Liver (tissue), 9 donors: ENCODE data around the gene SLC35D3. TPM values are rescaled to one million over a fixed set of nuclear protein-coding genes. Genes with fewer than 3 reads are reported as not detected.

Source experiments
- DNase-seq: peaks from one replicate; pipeline ENCODE4 v3.0.0-alpha.2; 2017; ENCODE audit warnings: low spot score
- H3K27ac ChIP-seq, 2 donors: one replicate each; pipeline ENCODE4 v1.7.0; 2013; ENCODE audit warnings: inconsistent platforms in 2 of 2, low read length in 2 of 2, control low read depth in 1 of 2, low read depth in 1 of 2, mild to moderate bottlenecking in 1 of 2
- H3K27me3 ChIP-seq, 4 donors: one replicate each; pipeline versions ENCODE4 v1.6.1 to v1.7.0; 2013; ENCODE audit warnings: low read length in 3 of 4, inconsistent platforms in 1 of 4, mild to moderate bottlenecking in 1 of 4, moderate library complexity in 1 of 4; ENCODE audit not compliant: control insufficient read depth in 4 of 4, insufficient read depth in 4 of 4
- H3K36me3 ChIP-seq, 4 donors: one replicate each; pipeline versions ENCODE4 v1.6.1 to v1.7.0; 2013; ENCODE audit warnings: low read length in 3 of 4, mild to moderate bottlenecking in 3 of 4, low read depth in 1 of 4, moderate library complexity in 1 of 4; ENCODE audit not compliant: control insufficient read depth in 4 of 4, insufficient read depth in 3 of 4
- H3K4me1 ChIP-seq, 4 donors: one replicate each; pipeline versions ENCODE4 v1.6.1 to v1.7.0; 2013; ENCODE audit warnings: low read length in 3 of 4, mild to moderate bottlenecking in 3 of 4, moderate library complexity in 1 of 4; ENCODE audit not compliant: control insufficient read depth in 4 of 4, insufficient read depth in 4 of 4
- H3K4me3 ChIP-seq, 3 donors: one replicate each; pipeline versions ENCODE4 v1.6.1 to v1.7.0; 2013; ENCODE audit warnings: low read length in 3 of 3, control low read depth in 1 of 3, low read depth in 1 of 3, mild to moderate bottlenecking in 1 of 3
- H3K9ac ChIP-seq, 2 donors: one replicate each; pipeline ENCODE4 v1.7.0; 2013; ENCODE audit warnings: low read length in 2 of 2, mild to moderate bottlenecking in 2 of 2, moderate library complexity in 2 of 2, control low read depth in 1 of 2, low read depth in 1 of 2
- H3K9me3 ChIP-seq, 4 donors: one replicate each; pipeline versions ENCODE4 v1.6.1 to v1.7.0; 2013; ENCODE audit warnings: low read length in 3 of 4; ENCODE audit not compliant: control insufficient read depth in 4 of 4
- ATF3 ChIP-seq: IDR thresholded peaks from 2 replicates; pipeline ENCODE4 v1.6.1; 2016; ENCODE audit warnings: antibody characterized with exemption
- CTCF ChIP-seq: fragments of 150-350 bp; IDR thresholded peaks from 2 replicates; pipeline ENCODE4 v1.5.1; 2017; ENCODE audit warnings: improper control_type of control experiment, low read depth, low read length; ENCODE audit not compliant: missing input control
- EGR1 ChIP-seq, 2 donors: IDR thresholded peaks; 2 replicates each; pipeline ENCODE4 v1.6.1; 2016 to 2018; ENCODE audit warnings: antibody characterized with exemption in 2 of 2, low read depth in 2 of 2
- FOXA1 ChIP-seq: IDR thresholded peaks from 2 replicates; pipeline ENCODE4 v1.6.1; 2016; ENCODE audit warnings: antibody characterized with exemption
- FOXA2 ChIP-seq: IDR thresholded peaks from 2 replicates; pipeline ENCODE4 v1.6.1; 2016; ENCODE audit warnings: antibody characterized with exemption
- GABPA ChIP-seq, 2 donors: IDR thresholded peaks in 1 of 2; conservative IDR thresholded peaks in 1 of 2; 2 replicates each; pipeline ENCODE4 v1.6.1; 2016; ENCODE audit warnings: antibody characterized with exemption in 2 of 2, mild to moderate bottlenecking in 1 of 2, moderate library complexity in 1 of 2
- HNF4A ChIP-seq, 2 donors: conservative IDR thresholded peaks; 2 replicates each; pipeline ENCODE4 v1.6.1; 2016; ENCODE audit warnings: antibody characterized with exemption in 2 of 2, mild to moderate bottlenecking in 2 of 2
- HNF4G ChIP-seq: IDR thresholded peaks from 2 replicates; pipeline ENCODE4 v1.6.1; 2016; ENCODE audit warnings: antibody characterized with exemption
- JUND ChIP-seq, 2 donors: IDR thresholded peaks; 2 replicates each; pipeline ENCODE4 v1.6.1; 2016; ENCODE audit warnings: antibody characterized with exemption in 2 of 2
- MAX ChIP-seq: IDR thresholded peaks from 2 replicates; pipeline ENCODE4 v1.6.1; 2016; ENCODE audit warnings: antibody characterized with exemption
- NR2F2 ChIP-seq: IDR thresholded peaks from 2 replicates; pipeline ENCODE4 v1.6.1; 2016; ENCODE audit warnings: antibody characterized with exemption
- RAD21 ChIP-seq, 2 donors: IDR thresholded peaks; 2 replicates each; pipeline ENCODE4 v1.6.1; 2016; ENCODE audit warnings: antibody characterized with exemption in 2 of 2, mild to moderate bottlenecking in 2 of 2
- REST ChIP-seq: IDR thresholded peaks from 2 replicates; pipeline ENCODE4 v1.6.1; 2016; ENCODE audit warnings: antibody characterized with exemption, mild to moderate bottlenecking
- RXRA ChIP-seq, 2 donors: IDR thresholded peaks; 2 replicates each; pipeline ENCODE4 v1.6.1; 2017 to 2018; ENCODE audit warnings: antibody characterized with exemption in 2 of 2, mild to moderate bottlenecking in 1 of 2
- SP1 ChIP-seq: IDR thresholded peaks from 2 replicates; pipeline ENCODE4 v1.6.1; 2018; ENCODE audit warnings: antibody characterized with exemption, mild to moderate bottlenecking
- TAF1 ChIP-seq: conservative IDR thresholded peaks from 2 replicates; pipeline ENCODE4 v1.6.1; 2016; ENCODE audit warnings: antibody characterized with exemption, mild to moderate bottlenecking
- YY1 ChIP-seq: IDR thresholded peaks from 2 replicates; pipeline ENCODE4 v1.6.1; 2016; ENCODE audit warnings: antibody characterized with exemption, mild to moderate bottlenecking
- ZBTB33 ChIP-seq: IDR thresholded peaks from 2 replicates; pipeline ENCODE4 v1.6.1; 2016; ENCODE audit warnings: antibody characterized with exemption
- WGBS: extraction: QIAGEN DNeasy Blood & Tissue Kit; methylation state at CpG from one replicate; pipeline ENCODE4 v1.1.7; 2013; 5-methylcytosine and 5-hydroxymethylcytosine counted together
- polyA plus RNA-seq, 2 donors: library from polyadenylated mRNA; stranded (reverse) in 1 of 2; unstranded in 1 of 2; fragments of 200-250 nt in 1 of 2; fragments of >200 nt in 1 of 2; fragmentation: Nextera tagmentation in 1 of 2; extraction: Ambion mirVana in 1 of 2; gene quantifications; one replicate each; pipeline versions ENCODE4 v1.2.1 to v1.2.3, GENCODE V29; 2013 to 2015
- total RNA-seq, 2 donors: library from RNA; depleted of rRNA; stranded (reverse); fragments of >200 nt; gene quantifications; one replicate each; pipeline ENCODE4 v1.2.3, GENCODE V29; 2014
- donor health status: healthy.
- donor health status: healthy.
- donor health status: healthy.
- donor health status: healthy.
- donor health status: healthy.

SLC35D3 gene
- total and polyA plus RNA-seq, 4 donors: 0.56 TPM; not detected in 3

GRCh38 chr6:136950436-136951126, 28.5 kb downstream of the SLC35D3 start (continued):
- TF ChIP-seq TAF1: no peak
- TF ChIP-seq NR2F2: no peak
- no peak for TF ChIP-seq MAX
- no peak for TF ChIP-seq EGR1 (IDR thresholded peaks at IDR 0.05; ENCODE audit: low read depth in 2 of 2)
- no peak for TF ChIP-seq RXRA (IDR thresholded peaks at IDR 0.05)

- H3K36me3 ChIP-seq: no peaks in the 10 kb centered on the region
These were observed 30.7 kb downstream of the SLC35D3 start for GRCh38 chr6:136952714-136953260.

More at GRCh38 chr6:136952714-136953260, 30.7 kb downstream of the SLC35D3 start:
- Histone ChIP-seq H3K4me3 (no peak overlapping the region), H3K4me1 (peaks cover 0 to 2% (median 0%) of the 10 kb centered on the region in 4 donors), H3K27ac (no peak overlapping the region), H3K27me3 (peaks cover 0 to 8% (median 0%) of the 10 kb centered on the region in 4 donors), H3K9ac (no peak overlapping the region), H3K9me3 (no peaks in the 10 kb centered on the region)
- TF ChIP-seq CTCF: no peak
- no peak for TF ChIP-seq NR2F2
- TF ChIP-seq YY1: no peak
- TF ChIP-seq SP1: no peak
- TF ChIP-seq HNF4G: no peak
- TF ChIP-seq REST: no peak
- TF ChIP-seq FOXA1: no peak
- TF ChIP-seq FOXA2: no peak
- no peak for TF ChIP-seq ATF3
- TF ChIP-seq RXRA (IDR thresholded peaks at IDR 0.05): no peak
- TF ChIP-seq JUND (IDR thresholded peaks at IDR 0.05): no peak
- TF ChIP-seq TAF1: no peak
- TF ChIP-seq HNF4A (conservative IDR thresholded peaks at IDR 0.05): no peak
- no peak for TF ChIP-seq EGR1 (IDR thresholded peaks at IDR 0.05; ENCODE audit: low read depth in 2 of 2)
- no peak for TF ChIP-seq GABPA (IDR thresholded peaks at IDR 0.05 in 1 of 2, conservative IDR thresholded peaks at IDR 0.05 in 1 of 2)
- no peak for TF ChIP-seq MAX
- TF ChIP-seq ZBTB33: no peak
- no peak for TF ChIP-seq RAD21 (IDR thresholded peaks at IDR 0.05)
- 74% methylated on average over 7 of the region's 7 CpGs for WGBS
- no peak for DNase-seq
